ENCODE measurements around the gene BAG5. TPM values are rescaled to one million over a fixed set of nuclear protein-coding genes. Genes with fewer than 3 reads are reported as not detected.

The BAG5 gene
- total and polyA plus RNA-seq, 2 of the 8 experiments (the other 6 are each of a cell fraction or from before 2014, with no cell fraction given): 7.4 to 29.5 TPM

DNA sequence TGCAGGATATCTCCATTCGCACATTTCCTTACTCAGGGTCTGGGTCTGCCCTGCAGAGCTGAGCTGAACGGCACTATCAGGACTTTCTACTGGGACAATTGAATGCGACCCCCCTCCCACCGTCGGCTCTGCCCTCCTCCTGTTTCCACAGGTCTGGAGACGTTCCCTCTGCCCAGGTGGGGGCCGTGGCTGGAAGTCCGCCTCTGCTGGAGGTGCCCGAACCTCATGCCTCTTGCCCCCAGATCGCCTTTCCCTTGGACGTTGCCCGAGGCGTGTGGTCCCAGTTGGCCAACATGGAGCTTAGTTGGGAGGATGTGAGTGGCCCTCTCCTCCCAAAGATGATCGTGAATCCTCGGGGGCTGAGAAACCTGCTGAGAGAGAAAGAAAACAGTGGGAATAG lies 45.4 kb upstream of the BAG5 start:
- CTCF ChIA-PET (ENCODE audit: partially characterized antibody): interaction anchor here (0.6 to 1.4 kb wide), 4 partner anchors 12 to 417 kb away, joined by 3 to 4 read pairs (median 3); no protein-coding TSS in a partner anchor
- no peak overlapping the region for H3K56ac ChIP-seq (replicated peaks; ENCODE audit: insufficient read length, low read depth, low read length)
- H4K8ac ChIP-seq (ENCODE audit: extremely low read depth, insufficient read depth, low read length): no peak overlapping the region
- no peak overlapping the region for H4K5ac ChIP-seq (ENCODE audit: insufficient read length, low read depth, low read length)
- FAIRE-seq: no peak
- no peak for TF ChIP-seq RNF2 (IDR thresholded peaks at IDR 0.05; ENCODE audit: borderline replicate concordance, low read depth, low read length, missing control alignments, poor library complexity, severe bottlenecking)
- TF ChIP-seq, protein P1, sequence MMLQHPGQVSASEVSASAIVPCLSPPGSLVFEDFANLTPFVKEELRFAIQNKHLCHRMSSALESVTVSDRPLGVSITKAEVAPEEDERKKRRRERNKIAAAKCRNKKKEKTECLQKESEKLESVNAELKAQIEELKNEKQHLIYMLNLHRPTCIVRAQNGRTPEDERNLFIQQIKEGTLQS (IDR thresholded peaks at IDR 0.05; ENCODE audit: insufficient read depth, low read depth, low read length): no peak
- no peak for TF ChIP-seq SIN3A (conservative IDR thresholded peaks at IDR 0.05 in 1 of 2, IDR thresholded peaks at IDR 0.05 in 1 of 2; ENCODE audit: low read depth in 1 of 2, low read length in 2 of 2)
- no peak for TF ChIP-seq EZH2 (IDR thresholded peaks at IDR 0.05; ENCODE audit: low read depth, low read length, severe bottlenecking)
- TF ChIP-seq CEBPB (IDR thresholded peaks at IDR 0.05; ENCODE audit: low read depth, low read length): no peak
- TF ChIP-seq CHD2 (IDR thresholded peaks at IDR 0.05; ENCODE audit: low read length): no peak
- H3K79me2 ChIP-seq (ENCODE audit: control insufficient read depth in 1 of 2, insufficient read depth in 2 of 2, low read length in 2 of 2): no peaks in the 10 kb centered on the region
- peaks cover 0 to 8% (median 3%) of the 10 kb centered on the region in 4 experiments; a peak in 3 of 7 replicates for H3K4me1 ChIP-seq (replicated peaks in 1 of 4; ENCODE audit: control insufficient read depth in 3 of 4, insufficient read depth in 4 of 4, low read length in 3 of 4)
- no peak overlapping the region for H2AFZ ChIP-seq (ENCODE audit: low read length)
- H3K79me1 ChIP-seq (ENCODE audit: low read depth, low read length): no peaks in the 10 kb centered on the region
- no peak overlapping the region for H3K4me2 ChIP-seq (ENCODE audit: insufficient read depth in 1 of 2, low read depth in 2 of 2, low read length in 2 of 2)
- no peak overlapping the region for H4K91ac ChIP-seq (replicated peaks; ENCODE audit: insufficient read length, low read length)
- H3K23me2 ChIP-seq (ENCODE audit: low read depth, low read length): no peaks in the 10 kb centered on the region
- no peak overlapping the region for H2BK12ac ChIP-seq (ENCODE audit: low read depth, low read length)
- H3K9me3 ChIP-seq (ENCODE audit: insufficient read depth in 2 of 2, low read depth in 1 of 2, low read length in 1 of 2): peaks cover 9 to 12% of the 10 kb centered on the region in 2 experiments; a peak in 3 of 4 replicates
- 81% methylated on average over 15 of the region's 15 CpGs; no CpG with 5 or more reads in 1 of the 2 experiments for WGBS, 2 experiments (ENCODE audit: extremely low coverage in 1 of 2, insufficient coverage in 1 of 2, insufficient read length in 1 of 2, insufficient replicate concordance in 2 of 2, low coverage in 1 of 2, low lambda C conversion rate in 2 of 2, missing lambda C conversion rate in 1 of 2)
- no peak overlapping the region for H2BK5ac ChIP-seq (ENCODE audit: low read depth, low read length)
- no peak overlapping the region for H3K9ac ChIP-seq (replicated peaks in 1 of 4; ENCODE audit: extremely low read depth in 1 of 4, low read depth in 3 of 4, low read length in 3 of 4)
- H3K4me3 ChIP-seq (ENCODE audit: extremely low read depth in 1 of 4, insufficient read depth in 2 of 4, low read depth in 3 of 4, low read length in 4 of 4): no peak overlapping the region
- H2BK20ac ChIP-seq (ENCODE audit: low read length): no peak overlapping the region
- no peak overlapping the region for H3K14ac ChIP-seq (ENCODE audit: insufficient read length)
- no peak overlapping the region for H3K4ac ChIP-seq (replicated peaks; ENCODE audit: insufficient read length, low read depth, low read length)
- H4K20me1 ChIP-seq (replicated peaks in 1 of 2; ENCODE audit: control insufficient read depth in 1 of 2, insufficient read depth in 2 of 2, low read length in 2 of 2): no peaks in the 10 kb centered on the region
- H2BK120ac ChIP-seq (replicated peaks; ENCODE audit: low read depth, low read length): no peak overlapping the region
- H3K27me3 ChIP-seq (replicated peaks in 1 of 4; ENCODE audit: control insufficient read depth in 3 of 4, extremely low read depth in 1 of 4, insufficient read depth in 3 of 4, low read length in 3 of 4): no peaks in the 10 kb centered on the region
- H3K23ac ChIP-seq (ENCODE audit: insufficient read length): no peak overlapping the region
- H2AK5ac ChIP-seq (ENCODE audit: low read depth, low read length): no peak overlapping the region
- DNase-seq (ENCODE audit: low read depth in 1 of 2, low spot score in 2 of 2): no peak
- no peak overlapping the region for H3K18ac ChIP-seq (ENCODE audit: extremely low read depth, low read length)
- POLR2A ChIA-PET (ENCODE audit: partially characterized antibody): interaction anchor here (0.6 to 1.2 kb wide), 4 partner anchors 13 to 498 kb away, joined by 3 read pairs; partner anchors contain the start of gene CKB
- H3K27ac ChIP-seq (ENCODE audit: low read depth, low read length): no peak overlapping the region
- H2BK15ac ChIP-seq (ENCODE audit: low read length): no peak overlapping the region
- H3K36me3 ChIP-seq (ENCODE audit: control insufficient read depth in 2 of 4, insufficient read depth in 4 of 4, low read length in 3 of 4): no peaks in the 10 kb centered on the region

Measured in H1 (cell line).